H9 (cell line): ENCODE measurements around the gene VTN. TPM values are rescaled to one million over a fixed set of nuclear protein-coding genes. Genes with fewer than 3 reads are reported as not detected.

ENCODE experiments used
- DNase-seq: peaks from one replicate; pipeline ENCODE4 v3.0.0-alpha.2; 2017
- H2AFZ ChIP-seq: one replicate; pipeline ENCODE4 v1.6.1; 2013; ENCODE audit warnings: mild to moderate bottlenecking, low read length, control low read depth, moderate library complexity
- H2AK5ac ChIP-seq: 2 replicates; pipeline ENCODE4 v1.6.1; 2013; ENCODE audit warnings: low read length, control low read depth, mixed read lengths; ENCODE audit not compliant: insufficient read length
- H2BK120ac ChIP-seq: one replicate; pipeline ENCODE4 v1.6.1; 2013; ENCODE audit warnings: low read depth, mild to moderate bottlenecking, low read length, control low read depth, inconsistent platforms; ENCODE audit not compliant: poor library complexity, severe bottlenecking
- H2BK12ac ChIP-seq: 2 replicates; pipeline ENCODE4 v1.6.1; 2013; ENCODE audit warnings: low read length, control low read depth, mixed read lengths, low read depth; ENCODE audit not compliant: insufficient read length
- H2BK15ac ChIP-seq: 2 replicates; pipeline ENCODE4 v1.6.1; 2013; ENCODE audit warnings: low read depth, low read length, control low read depth
- H2BK20ac ChIP-seq: one replicate; pipeline ENCODE4 v1.6.1; 2013; ENCODE audit warnings: low read depth, mild to moderate bottlenecking, low read length, control low read depth, inconsistent platforms; ENCODE audit not compliant: poor library complexity, severe bottlenecking
- H2BK5ac ChIP-seq: 2 replicates; pipeline ENCODE4 v1.6.1; 2013; ENCODE audit warnings: low read length, control low read depth, mixed read lengths; ENCODE audit not compliant: insufficient read length
- H3K14ac ChIP-seq: 2 replicates; pipeline ENCODE4 v1.6.1; 2013; ENCODE audit warnings: low read length, control low read depth; ENCODE audit not compliant: insufficient read depth
- H3K18ac ChIP-seq: 2 replicates; pipeline ENCODE4 v1.6.1; 2013; ENCODE audit warnings: low read depth, mild to moderate bottlenecking, mixed read lengths, low read length, control low read depth; ENCODE audit not compliant: insufficient read length
- H3K23ac ChIP-seq: 2 replicates; pipeline ENCODE4 v1.6.1; 2013; ENCODE audit warnings: low read length, control low read depth, mixed read lengths, low read depth; ENCODE audit not compliant: insufficient read length
- H3K23me2 ChIP-seq: 2 replicates; pipeline ENCODE4 v1.6.1; 2013; ENCODE audit warnings: low read depth, mild to moderate bottlenecking, mixed read lengths, low read length, control low read depth; ENCODE audit not compliant: insufficient read length, poor library complexity, severe bottlenecking
- H3K27ac ChIP-seq: 2 replicates; pipeline ENCODE4 v1.5.1; 2013; ENCODE audit warnings: low read length, control low read depth, mixed read lengths, low read depth; ENCODE audit not compliant: insufficient read length
- H3K27me3 ChIP-seq: 2 replicates; pipeline ENCODE4 v1.6.1; 2013; ENCODE audit warnings: low read length, control low read depth, inconsistent platforms; ENCODE audit not compliant: insufficient read depth
- H3K4ac ChIP-seq: 2 replicates; pipeline ENCODE4 v1.6.1; 2013; ENCODE audit warnings: low read depth, mild to moderate bottlenecking, control low read depth, inconsistent platforms, low read length, moderate library complexity
- H3K4me1 ChIP-seq: 2 replicates; pipeline ENCODE4 v1.6.1; 2013; ENCODE audit warnings: low read length, control low read depth, inconsistent platforms; ENCODE audit not compliant: insufficient read depth
- H3K4me2 ChIP-seq: 2 replicates; pipeline ENCODE4 v1.6.1; 2013; ENCODE audit warnings: low read length, control low read depth, mixed read lengths; ENCODE audit not compliant: insufficient read length, insufficient read depth
- H3K56ac ChIP-seq: 2 replicates; pipeline ENCODE4 v1.6.1; 2013; ENCODE audit warnings: low read depth, mild to moderate bottlenecking, mixed read lengths, low read length, control low read depth; ENCODE audit not compliant: insufficient read length
- H3K79me1 ChIP-seq: 2 replicates; pipeline ENCODE4 v1.6.1; 2013; ENCODE audit warnings: low read depth, mild to moderate bottlenecking, moderate library complexity, low read length, control low read depth, inconsistent platforms; ENCODE audit not compliant: insufficient read depth, poor library complexity, severe bottlenecking
- H3K79me2 ChIP-seq: 2 replicates; pipeline ENCODE4 v1.6.1; 2013; ENCODE audit warnings: low read length, control low read depth, inconsistent platforms; ENCODE audit not compliant: insufficient read depth
- H3K9ac ChIP-seq: 2 replicates; pipeline ENCODE4 v1.6.1; 2013; ENCODE audit warnings: low read length, control low read depth, mixed read lengths; ENCODE audit not compliant: insufficient read length; ENCODE audit errors: extremely low read depth
- H3K9me3 ChIP-seq: one replicate; pipeline ENCODE4 v1.6.1; 2013; ENCODE audit warnings: low read depth, low read length, inconsistent platforms; ENCODE audit not compliant: control insufficient read depth
- H3T11ph ChIP-seq: one replicate; pipeline ENCODE4 v1.6.1; 2013; ENCODE audit warnings: mild to moderate bottlenecking, low read length, control low read depth, inconsistent platforms
- H4K20me1 ChIP-seq: one replicate; pipeline ENCODE4 v1.6.1; 2013; ENCODE audit not compliant: control insufficient read depth, insufficient read length, insufficient read depth
- H4K5ac ChIP-seq: 2 replicates; pipeline ENCODE4 v1.6.1; 2013; ENCODE audit warnings: low read depth, mild to moderate bottlenecking, mixed read lengths, low read length, control low read depth; ENCODE audit not compliant: insufficient read length
- H4K8ac ChIP-seq: replicated peaks from 2 replicates; pipeline ENCODE4 v1.6.1; 2013; ENCODE audit warnings: low read length, control low read depth, mixed read lengths, low read depth; ENCODE audit not compliant: insufficient read length
- H4K91ac ChIP-seq: 2 replicates; pipeline ENCODE4 v1.6.1; 2013; ENCODE audit warnings: low read depth, mild to moderate bottlenecking, moderate library complexity, mixed read lengths, low read length, control low read depth; ENCODE audit not compliant: insufficient read length
- H3K27ac Mint-ChIP-seq, 3 experiments: 2 replicates in 2 of 3; 3 replicates in 1 of 3; pipeline ENCODE4 v1.8.0; 2020 to 2021; ENCODE audit warnings: mixed read lengths in 3 of 3, mild to moderate bottlenecking in 1 of 3, moderate library complexity in 1 of 3
- H3K27me3 Mint-ChIP-seq: 2 replicates; pipeline ENCODE4 v1.8.0; 2021; ENCODE audit warnings: low read depth, mild to moderate bottlenecking, moderate library complexity, mixed read lengths
- H3K36me3 Mint-ChIP-seq, 3 experiments: 2 replicates in 2 of 3; 3 replicates in 1 of 3; pipeline ENCODE4 v1.8.0; 2020 to 2021; ENCODE audit warnings: low read depth in 3 of 3, mixed read lengths in 3 of 3; ENCODE audit not compliant: insufficient read depth in 1 of 3
- H3K4me1 Mint-ChIP-seq, 2 experiments: 2 replicates each; pipeline ENCODE4 v1.8.0; 2020; ENCODE audit warnings: mixed read lengths in 2 of 2
- H3K4me3 Mint-ChIP-seq, 2 experiments: 2 replicates in 1 of 2; 3 replicates in 1 of 2; pipeline ENCODE4 v1.8.0; 2020 to 2021; ENCODE audit warnings: mild to moderate bottlenecking in 2 of 2, mixed read lengths in 2 of 2, moderate library complexity in 1 of 2
- H3K9me3 Mint-ChIP-seq, 2 experiments: 2 replicates in 1 of 2; 3 replicates in 1 of 2; pipeline ENCODE4 v1.8.0; 2020; ENCODE audit warnings: mild to moderate bottlenecking in 2 of 2, mixed read lengths in 2 of 2, moderate library complexity in 1 of 2
- WGBS: extraction: QIAGEN DNeasy Blood & Tissue Kit; methylation state at CpG from one replicate; pipeline ENCODE4 v1.1.7; 2013; ENCODE audit warnings: missing lambda C conversion rate, low lambda C conversion rate, mixed read lengths; ENCODE audit not compliant: insufficient read length; ENCODE audit errors: extremely low coverage; 5-methylcytosine and 5-hydroxymethylcytosine counted together
- total RNA-seq: library from RNA; stranded (reverse); gene quantifications from 2 replicates; pipeline ENCODE4 v1.2.1, GENCODE V29; 2021
- TF ChIP-seq, protein P1 (sequence below): fragments of 200-600 bp; sonication (generic); conservative IDR thresholded peaks from 3 replicates; pipeline ENCODE4 v1.8.0; 2021; ENCODE audit warnings: antibody characterized with exemption, mild to moderate bottlenecking

VTN gene
- total RNA-seq, 1 experiment from 2014 or later = not detected

DNA sequence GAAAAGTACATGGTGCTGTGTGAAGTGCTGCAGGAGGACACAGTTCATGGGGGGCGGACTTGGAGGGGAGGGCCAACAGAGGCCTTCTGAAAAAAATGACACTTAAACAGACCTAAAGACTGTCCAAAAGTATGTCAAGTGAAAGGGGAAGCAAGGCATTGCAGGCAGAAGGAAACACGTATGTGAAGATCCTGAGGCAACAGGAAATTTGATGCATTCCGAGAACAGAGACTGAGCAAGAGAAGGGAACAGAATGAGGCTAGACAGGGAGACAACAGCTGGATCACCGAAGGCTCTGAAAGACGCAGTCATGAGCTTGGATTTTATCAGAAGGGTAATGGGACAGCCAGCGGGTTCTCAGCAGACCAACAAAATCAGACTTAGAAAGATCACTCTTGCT is 35.9 kb downstream of the VTN start:
- Histone ChIP-seq H3K56ac (no peak overlapping the region), H3K9me3 (no peaks in the 10 kb centered on the region), H3K27me3 (no peaks in the 10 kb centered on the region), H2BK5ac (no peak overlapping the region), H3K23me2 (peaks cover 13% of the 10 kb centered on the region), H2BK120ac (no peak overlapping the region), H4K91ac (no peak overlapping the region), H3K4me2 (peak overlapping the region; percentile 93), H3K23ac (no peak overlapping the region), H4K8ac (no peak overlapping the region), H2BK12ac (no peak overlapping the region), H2BK20ac (no peak overlapping the region), H2AFZ (no peak overlapping the region), H2AK5ac (no peak overlapping the region), H2BK15ac (no peak overlapping the region), H3K4me1 (peaks cover 9% of the 10 kb centered on the region; the same call in 1 of the 2 replicates), H4K5ac (no peak overlapping the region), H3K4ac (no peak overlapping the region), H3K18ac (no peak overlapping the region), H3K79me2 (no peaks in the 10 kb centered on the region; the same call in 1 of the 2 replicates), H3T11ph (no peak overlapping the region), H3K14ac (no peak overlapping the region), H3K79me1 (no peaks in the 10 kb centered on the region), H3K27ac (no peak overlapping the region), H4K20me1 (no peaks in the 10 kb centered on the region), H3K9ac (no peak overlapping the region)
- H3K27me3 Mint-ChIP-seq = no peaks in the 10 kb centered on the region
- H3K4me3 Mint-ChIP-seq = peak overlapping the region; percentile 97 to 99
- peaks cover 0 to 5% (median 3%) of the 10 kb centered on the region in 3 experiments; a peak in 5 of 7 replicates for H3K36me3 Mint-ChIP-seq
- H3K9me3 Mint-ChIP-seq = no peaks in the 10 kb centered on the region; a peak in 1 of 5 replicates
- DNase-seq = no peak
- H3K27ac Mint-ChIP-seq = peak overlapping the region in 2 of 3 experiments; percentile 7 to 61; a peak in 2 of 7 replicates
- no CpG with 5 or more reads among the region's 6 CpGs for WGBS
- peaks cover 19 to 23% of the 10 kb centered on the region in 2 experiments for H3K4me1 Mint-ChIP-seq
- TF ChIP-seq, protein P1, sequence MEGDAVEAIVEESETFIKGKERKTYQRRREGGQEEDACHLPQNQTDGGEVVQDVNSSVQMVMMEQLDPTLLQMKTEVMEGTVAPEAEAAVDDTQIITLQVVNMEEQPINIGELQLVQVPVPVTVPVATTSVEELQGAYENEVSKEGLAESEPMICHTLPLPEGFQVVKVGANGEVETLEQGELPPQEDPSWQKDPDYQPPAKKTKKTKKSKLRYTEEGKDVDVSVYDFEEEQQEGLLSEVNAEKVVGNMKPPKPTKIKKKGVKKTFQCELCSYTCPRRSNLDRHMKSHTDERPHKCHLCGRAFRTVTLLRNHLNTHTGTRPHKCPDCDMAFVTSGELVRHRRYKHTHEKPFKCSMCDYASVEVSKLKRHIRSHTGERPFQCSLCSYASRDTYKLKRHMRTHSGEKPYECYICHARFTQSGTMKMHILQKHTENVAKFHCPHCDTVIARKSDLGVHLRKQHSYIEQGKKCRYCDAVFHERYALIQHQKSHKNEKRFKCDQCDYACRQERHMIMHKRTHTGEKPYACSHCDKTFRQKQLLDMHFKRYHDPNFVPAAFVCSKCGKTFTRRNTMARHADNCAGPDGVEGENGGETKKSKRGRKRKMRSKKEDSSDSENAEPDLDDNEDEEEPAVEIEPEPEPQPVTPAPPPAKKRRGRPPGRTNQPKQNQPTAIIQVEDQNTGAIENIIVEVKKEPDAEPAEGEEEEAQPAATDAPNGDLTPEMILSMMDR = no peak
